ENCODE results near the gene FGFBP1. TPM values are rescaled to one million over a fixed set of nuclear protein-coding genes. Genes with fewer than 3 reads are reported as not detected.

Gene FGFBP1
- total RNA-seq, 1 experiment from 2014 or later = 133 TPM

- H3K9ac ChIP-seq (ENCODE audit: low read length) = no peak overlapping the region
- POLR2A ChIA-PET (ENCODE audit: unreplicated experiment) = no interaction called here
- no peak overlapping the region for H2AFZ ChIP-seq (ENCODE audit: low read length)
- TF ChIP-seq CTCF (conservative IDR thresholded peaks at IDR 0.05; ENCODE audit: low read depth, low read length) = no peak
- TF ChIP-seq EZH2 (IDR thresholded peaks at IDR 0.05; ENCODE audit: low read length, unreplicated experiment) = no peak
- no peak for TF ChIP-seq EZH2phosphoT487 (IDR thresholded peaks at IDR 0.05; ENCODE audit: borderline replicate concordance, low read length)
- no peak for DNase-seq
- no peak overlapping the region for H3K4me2 ChIP-seq (ENCODE audit: low read length)
- no peak overlapping the region for H3K4me3 ChIP-seq (ENCODE audit: low read length)
- H3K9me2 ChIP-seq (replicated peaks; ENCODE audit: low read length) = no peaks in the 10 kb centered on the region
- no peak for ATAC-seq
- no peaks in the 10 kb centered on the region for H3K4me1 ChIP-seq (ENCODE audit: insufficient read depth, low read length)
- intact Hi-C loops (cut with micrococcal nuclease) = no loop called here
- H3K27ac ChIP-seq (ENCODE audit: low read length) = no peak overlapping the region
- no TSS peak for BruUV-seq (replicated peaks)
- no peaks in the 10 kb centered on the region for H4K20me1 ChIP-seq (ENCODE audit: low read length)
- no peaks in the 10 kb centered on the region for H3K27me3 ChIP-seq (ENCODE audit: low read length)
- no peaks in the 10 kb centered on the region for H3F3A ChIP-seq (ENCODE audit: low read length, unreplicated experiment)
- H3K9me3 ChIP-seq (ENCODE audit: low read length) = no peaks in the 10 kb centered on the region
- H3K79me2 ChIP-seq (ENCODE audit: low read length) = no peaks in the 10 kb centered on the region
- H3K36me3 ChIP-seq (ENCODE audit: low read depth, low read length) = no peaks in the 10 kb centered on the region
- CTCF ChIA-PET = no interaction called here
Observed at GRCh38 chr4:15945516-15945915, 7.0 kb upstream of the FGFBP1 start.

GRCh38 chr4:15944895-15945294 is 6.4 kb upstream of the FGFBP1 start:
- Histone ChIP-seq H4K20me1 (ENCODE audit: low read length) (no peaks in the 10 kb centered on the region), H3K4me3 (ENCODE audit: low read length) (no peak overlapping the region), H3K36me3 (ENCODE audit: low read depth, low read length) (no peaks in the 10 kb centered on the region), H3F3A (ENCODE audit: low read length, unreplicated experiment) (no peaks in the 10 kb centered on the region), H3K9me2 (replicated peaks; ENCODE audit: low read length) (no peaks in the 10 kb centered on the region), H3K9ac (ENCODE audit: low read length) (no peak overlapping the region), H3K27me3 (ENCODE audit: low read length) (no peaks in the 10 kb centered on the region), H3K4me2 (ENCODE audit: low read length) (no peak overlapping the region), H3K79me2 (ENCODE audit: low read length) (no peaks in the 10 kb centered on the region), H3K9me3 (ENCODE audit: low read length) (no peaks in the 10 kb centered on the region), H3K27ac (ENCODE audit: low read length) (no peak overlapping the region), H3K4me1 (ENCODE audit: insufficient read depth, low read length) (no peaks in the 10 kb centered on the region), H2AFZ (ENCODE audit: low read length) (no peak overlapping the region)
- POLR2A ChIA-PET (ENCODE audit: unreplicated experiment) = no interaction called here
- no peak for ATAC-seq
- BruUV-seq (replicated peaks) = no TSS peak
- TF ChIP-seq EZH2 (IDR thresholded peaks at IDR 0.05; ENCODE audit: low read length, unreplicated experiment) (no peak), EZH2phosphoT487 (IDR thresholded peaks at IDR 0.05; ENCODE audit: borderline replicate concordance, low read length) (no peak), CTCF (conservative IDR thresholded peaks at IDR 0.05; ENCODE audit: low read depth, low read length) (no peak)
- CTCF ChIA-PET = no interaction called here
- intact Hi-C loops (cut with micrococcal nuclease) = no loop called here
- no peak for DNase-seq

- H3K4me2 ChIP-seq (ENCODE audit: low read length) = no peak overlapping the region
- H3K9ac ChIP-seq (ENCODE audit: low read length) = no peak overlapping the region
- H3K36me3 ChIP-seq (ENCODE audit: low read depth, low read length) = no peaks in the 10 kb centered on the region
- H3F3A ChIP-seq (ENCODE audit: low read length, unreplicated experiment) = no peaks in the 10 kb centered on the region
- intact Hi-C loops (cut with micrococcal nuclease) = no loop called here
- H2AFZ ChIP-seq (ENCODE audit: low read length) = no peak overlapping the region
- H4K20me1 ChIP-seq (ENCODE audit: low read length) = no peaks in the 10 kb centered on the region
- H3K79me2 ChIP-seq (ENCODE audit: low read length) = peaks cover 8% of the 10 kb centered on the region
- BruUV-seq (replicated peaks) = no TSS peak
- H3K27ac ChIP-seq (ENCODE audit: low read length) = no peak overlapping the region
- TF ChIP-seq CTCF (conservative IDR thresholded peaks at IDR 0.05; ENCODE audit: low read depth, low read length) = no peak
- H3K4me1 ChIP-seq (ENCODE audit: insufficient read depth, low read length) = peaks cover 13% of the 10 kb centered on the region
- no peaks in the 10 kb centered on the region for H3K9me2 ChIP-seq (replicated peaks; ENCODE audit: low read length)
- H3K27me3 ChIP-seq (ENCODE audit: low read length) = no peaks in the 10 kb centered on the region
- ATAC-seq (no peak), DNase-seq (no peak)
- ChIA-PET CTCF (no interaction called here), POLR2A (ENCODE audit: unreplicated experiment) (no interaction called here)
- no peak overlapping the region for H3K4me3 ChIP-seq (ENCODE audit: low read length)
- H3K9me3 ChIP-seq (ENCODE audit: low read length) = no peaks in the 10 kb centered on the region
Observed at GRCh38 chr4:15942283-15942682, 3.7 kb upstream of the FGFBP1 start.
